ENCODE data around the gene TCEAL2.

DNA sequence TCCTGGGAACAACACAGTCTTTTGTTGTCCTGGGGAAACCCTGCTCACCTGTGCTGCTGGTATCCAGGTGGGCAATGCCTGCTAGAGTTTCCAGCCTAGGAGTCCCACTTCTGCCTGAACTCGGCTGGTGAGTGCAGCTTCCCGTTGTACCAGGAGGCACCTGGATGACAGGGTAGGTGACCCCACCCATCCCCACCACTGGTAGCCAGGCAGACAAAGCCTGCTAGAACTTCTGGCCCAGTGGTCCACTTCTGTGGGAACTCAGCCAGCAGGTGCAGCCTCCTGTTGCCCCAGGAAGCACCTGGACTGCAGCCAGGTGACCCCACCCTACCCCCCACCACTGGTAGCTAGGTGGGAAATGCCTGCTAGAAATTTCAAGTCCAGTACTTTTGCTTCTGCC lies 9.7 kb upstream of the TCEAL2 start:
- no peak for TF ChIP-seq EZH2phosphoT487 (IDR thresholded peaks at IDR 0.05; ENCODE audit: unreplicated experiment)
- TF ChIP-seq, protein P1, sequence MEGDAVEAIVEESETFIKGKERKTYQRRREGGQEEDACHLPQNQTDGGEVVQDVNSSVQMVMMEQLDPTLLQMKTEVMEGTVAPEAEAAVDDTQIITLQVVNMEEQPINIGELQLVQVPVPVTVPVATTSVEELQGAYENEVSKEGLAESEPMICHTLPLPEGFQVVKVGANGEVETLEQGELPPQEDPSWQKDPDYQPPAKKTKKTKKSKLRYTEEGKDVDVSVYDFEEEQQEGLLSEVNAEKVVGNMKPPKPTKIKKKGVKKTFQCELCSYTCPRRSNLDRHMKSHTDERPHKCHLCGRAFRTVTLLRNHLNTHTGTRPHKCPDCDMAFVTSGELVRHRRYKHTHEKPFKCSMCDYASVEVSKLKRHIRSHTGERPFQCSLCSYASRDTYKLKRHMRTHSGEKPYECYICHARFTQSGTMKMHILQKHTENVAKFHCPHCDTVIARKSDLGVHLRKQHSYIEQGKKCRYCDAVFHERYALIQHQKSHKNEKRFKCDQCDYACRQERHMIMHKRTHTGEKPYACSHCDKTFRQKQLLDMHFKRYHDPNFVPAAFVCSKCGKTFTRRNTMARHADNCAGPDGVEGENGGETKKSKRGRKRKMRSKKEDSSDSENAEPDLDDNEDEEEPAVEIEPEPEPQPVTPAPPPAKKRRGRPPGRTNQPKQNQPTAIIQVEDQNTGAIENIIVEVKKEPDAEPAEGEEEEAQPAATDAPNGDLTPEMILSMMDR (conservative IDR thresholded peaks at IDR 0.05; ENCODE audit: low read depth in 2 of 2): no peak
- TF ChIP-seq POLR2AphosphoS5 (IDR thresholded peaks at IDR 0.05; ENCODE audit: low read depth): no peak
